ENCODE data around the gene PTTG1IP.

- TF ChIP-seq POLR2A (IDR thresholded peaks at IDR 0.05) (no peak), CTCF (IDR thresholded peaks at IDR 0.05) (no peak), EP300 (IDR thresholded peaks at IDR 0.05) (no peak)
These were observed 44.6 kb upstream of the PTTG1IP start for GRCh38 chr21:44918107-44918470.

Data from stomach (tissue), 4 donors.